Bronchial epithelial cell (primary cell): ENCODE data around the gene C6orf62. TPM values are rescaled to one million over a fixed set of nuclear protein-coding genes. Genes with fewer than 3 reads are reported as not detected.
A peak's percentile ranks its signal among the peaks of the same experiment; 100 is the strongest.

Source experiments
- DNase-seq: peaks from one replicate; pipeline ENCODE4 v3.0.0-alpha.2; 2010; ENCODE audit warnings: low read depth
- FAIRE-seq: peaks from 2 replicates; lab custom pipeline; 2011; peaks lifted over from hg19 to GRCh38; lab: Jason Lieb, UNC
- H3K27me3 ChIP-seq: 2 replicates; pipeline ENCODE4 v1.5.1; 2011; ENCODE audit warnings: low read length; ENCODE audit not compliant: control insufficient read depth, insufficient read depth
- H3K36me3 ChIP-seq: 2 replicates; pipeline ENCODE4 v1.5.1; 2011; ENCODE audit warnings: low read length; ENCODE audit not compliant: control insufficient read depth, insufficient read depth
- H3K4me3 ChIP-seq: 2 replicates; pipeline ENCODE4 v1.5.1; 2011; ENCODE audit warnings: mild to moderate bottlenecking, low read depth, low read length, control low read depth
- total RNA-seq: library from RNA; depleted of rRNA; stranded (reverse); fragments of >200 nt; gene quantifications from 2 replicates; pipeline ENCODE4 v1.2.1, GENCODE V29; 2014
- TF ChIP-seq, protein P1 (sequence below): IDR thresholded peaks from 2 replicates; pipeline ENCODE4 v1.5.1; 2011; ENCODE audit warnings: mild to moderate bottlenecking, moderate library complexity, low read length, control low read depth, inconsistent platforms; ENCODE audit not compliant: insufficient read depth, severe bottlenecking

Gene C6orf62
- total RNA-seq, 1 donor from 2014 or later: 120 TPM

DNA sequence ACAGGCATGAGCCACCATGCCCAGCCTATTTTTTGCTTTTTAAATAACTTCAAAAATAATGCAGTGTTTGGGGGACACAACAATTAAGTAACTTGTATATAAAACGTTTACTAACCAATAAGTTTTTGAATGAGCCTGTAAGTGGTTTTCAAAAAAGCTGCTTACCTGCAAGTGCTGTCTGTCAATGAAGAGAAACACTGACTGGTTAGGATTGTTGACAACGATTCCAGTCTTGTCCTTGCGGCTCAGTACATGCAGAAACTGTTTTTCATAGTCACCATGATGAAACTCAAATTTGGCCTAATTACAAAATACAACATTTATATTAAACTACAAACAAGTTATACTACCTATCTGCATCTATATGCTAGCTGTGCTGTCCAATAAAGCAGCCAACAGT, 10.3 kb downstream of the C6orf62 start:
- Histone ChIP-seq H3K27me3 (no peaks in the 10 kb centered on the region), H3K36me3 (peaks cover 16% of the 10 kb centered on the region), H3K4me3 (no peak overlapping the region)
- FAIRE-seq (no peak), DNase-seq (no peak)
- TF ChIP-seq, protein P1, sequence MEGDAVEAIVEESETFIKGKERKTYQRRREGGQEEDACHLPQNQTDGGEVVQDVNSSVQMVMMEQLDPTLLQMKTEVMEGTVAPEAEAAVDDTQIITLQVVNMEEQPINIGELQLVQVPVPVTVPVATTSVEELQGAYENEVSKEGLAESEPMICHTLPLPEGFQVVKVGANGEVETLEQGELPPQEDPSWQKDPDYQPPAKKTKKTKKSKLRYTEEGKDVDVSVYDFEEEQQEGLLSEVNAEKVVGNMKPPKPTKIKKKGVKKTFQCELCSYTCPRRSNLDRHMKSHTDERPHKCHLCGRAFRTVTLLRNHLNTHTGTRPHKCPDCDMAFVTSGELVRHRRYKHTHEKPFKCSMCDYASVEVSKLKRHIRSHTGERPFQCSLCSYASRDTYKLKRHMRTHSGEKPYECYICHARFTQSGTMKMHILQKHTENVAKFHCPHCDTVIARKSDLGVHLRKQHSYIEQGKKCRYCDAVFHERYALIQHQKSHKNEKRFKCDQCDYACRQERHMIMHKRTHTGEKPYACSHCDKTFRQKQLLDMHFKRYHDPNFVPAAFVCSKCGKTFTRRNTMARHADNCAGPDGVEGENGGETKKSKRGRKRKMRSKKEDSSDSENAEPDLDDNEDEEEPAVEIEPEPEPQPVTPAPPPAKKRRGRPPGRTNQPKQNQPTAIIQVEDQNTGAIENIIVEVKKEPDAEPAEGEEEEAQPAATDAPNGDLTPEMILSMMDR: no peak

DNA sequence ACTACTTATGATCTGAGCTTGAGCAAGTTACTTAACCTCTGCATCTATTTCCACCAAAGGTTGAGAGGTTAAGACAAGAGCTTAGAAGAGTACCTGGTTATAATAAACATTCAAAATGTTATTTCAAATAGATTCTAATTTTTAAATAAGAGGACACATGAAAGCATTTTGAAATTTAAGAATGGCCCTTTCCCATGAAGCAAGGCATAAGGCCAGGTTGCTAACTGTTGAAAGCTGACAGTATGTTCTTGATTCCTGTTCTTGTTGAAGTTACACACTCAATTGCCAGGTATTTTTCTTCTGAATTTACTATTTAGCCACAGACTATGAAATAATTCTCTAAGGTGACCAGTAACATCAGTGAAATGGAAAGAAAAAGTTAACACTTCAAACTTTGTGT, 14.5 kb downstream of the C6orf62 start:
- DNase-seq: no peak
- H3K4me3 ChIP-seq: no peak overlapping the region
- no peaks in the 10 kb centered on the region for H3K27me3 ChIP-seq
- FAIRE-seq: no peak
- H3K36me3 ChIP-seq: peaks cover 10% of the 10 kb centered on the region
- TF ChIP-seq, protein P1: no peak

DNA sequence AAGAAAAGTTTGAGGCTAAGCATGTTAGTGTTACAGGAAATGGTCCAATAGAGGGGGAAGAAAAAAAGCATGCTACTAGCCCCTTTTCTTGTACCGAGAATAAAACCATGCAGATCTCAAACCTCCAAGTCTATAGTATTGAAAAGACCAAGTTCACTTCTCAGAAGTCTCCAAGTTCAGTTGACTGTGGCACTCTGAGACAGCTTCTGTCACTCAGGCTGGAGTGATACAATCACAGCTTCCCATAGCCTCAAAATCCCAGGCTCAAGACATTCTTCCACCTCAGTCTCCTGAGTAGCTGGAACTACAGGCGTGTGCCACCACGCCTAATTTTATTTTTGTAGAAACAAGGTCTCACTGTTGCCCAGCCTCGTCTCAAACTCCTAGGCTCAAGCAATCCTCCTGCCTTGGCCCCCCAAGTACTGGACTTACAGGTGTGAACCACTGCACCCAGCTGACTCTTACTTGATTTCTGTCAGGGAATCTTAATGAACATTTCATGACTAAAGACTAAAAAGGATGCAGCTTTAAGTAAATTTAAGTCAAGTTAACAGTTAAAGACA, 16.2 kb downstream of the C6orf62 start:
- Histone ChIP-seq H3K36me3 (peaks cover 7% of the 10 kb centered on the region), H3K27me3 (no peaks in the 10 kb centered on the region), H3K4me3 (no peak overlapping the region)
- no peak for FAIRE-seq
- TF ChIP-seq, protein P1: no peak
- DNase-seq: no peak

DNA sequence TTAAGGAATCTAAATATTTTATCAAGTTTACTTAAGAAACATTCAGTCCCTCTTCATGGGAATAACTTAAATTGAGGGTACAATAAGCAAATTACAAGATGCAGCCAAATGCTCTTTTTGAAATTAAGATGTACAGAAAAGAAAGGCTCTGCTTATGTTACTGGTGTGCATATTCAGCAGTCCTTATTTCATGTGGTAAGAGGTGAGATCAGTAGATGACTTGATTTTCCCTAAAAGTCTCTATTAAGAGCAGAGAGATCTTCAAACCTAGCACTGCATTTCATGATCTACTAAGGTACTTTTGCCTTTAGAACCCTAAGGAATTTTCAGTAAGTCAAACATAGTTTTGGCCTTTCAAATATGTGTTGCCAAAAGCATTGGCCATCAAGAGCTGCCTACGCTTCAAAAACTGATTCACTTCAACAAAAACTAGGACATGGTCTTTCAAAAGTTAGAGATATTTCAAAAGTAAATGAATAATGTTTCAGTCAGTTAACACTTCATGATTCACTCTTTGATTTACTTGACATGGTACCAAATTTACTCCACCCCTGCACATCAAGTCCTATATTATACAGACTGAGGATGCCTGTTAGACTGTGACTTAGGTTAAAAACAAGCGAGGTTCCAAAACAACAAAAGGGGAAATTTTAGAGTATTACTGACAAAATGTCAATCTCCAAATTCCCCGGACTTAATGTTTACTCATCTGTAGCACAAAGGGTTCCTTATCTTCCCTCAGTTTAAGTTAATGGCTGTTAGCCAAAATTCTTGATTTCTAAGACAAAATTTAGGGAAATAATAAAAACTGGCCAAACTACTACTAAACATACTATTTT, 19.2 kb downstream of the C6orf62 start:
- TF ChIP-seq, protein P1: no peak
- peaks cover 1% of the 10 kb centered on the region for H3K36me3 ChIP-seq
- FAIRE-seq (no peak), DNase-seq (peak; percentile 31)
- no peaks in the 10 kb centered on the region for H3K27me3 ChIP-seq
- no peak overlapping the region for H3K4me3 ChIP-seq

DNA sequence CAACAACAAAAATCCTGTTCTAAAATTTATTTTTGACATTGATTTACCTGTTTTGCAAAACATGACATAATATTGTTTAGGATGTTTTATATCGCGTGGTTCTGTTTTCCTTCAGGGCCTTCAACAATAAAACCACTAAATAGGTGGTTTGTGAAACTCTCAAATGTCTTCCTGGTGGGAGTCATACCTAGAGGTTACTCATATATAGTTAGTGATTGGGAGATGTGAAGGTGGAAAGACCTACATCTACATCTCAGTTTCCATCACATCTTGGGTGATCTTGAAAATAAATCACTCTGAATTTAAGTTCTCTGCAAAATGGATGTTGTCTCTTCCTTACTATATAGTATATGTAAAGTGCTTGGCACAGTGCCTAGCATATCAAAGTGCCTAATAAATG, 22.9 kb downstream of the C6orf62 start:
- DNase-seq: no peak
- TF ChIP-seq, protein P1: no peak
- H3K27me3 ChIP-seq: no peaks in the 10 kb centered on the region
- H3K36me3 ChIP-seq: peaks cover 1% of the 10 kb centered on the region
- no peak for FAIRE-seq
- no peak overlapping the region for H3K4me3 ChIP-seq
